ENCODE data around the gene ANGPT4. TPM values are rescaled to one million over a fixed set of nuclear protein-coding genes. Genes with fewer than 3 reads are reported as not detected.

Gene ANGPT4
- total RNA-seq, 1 experiment from 2014 or later = not detected

GRCh38 chr20:884983-885952 is 30.9 kb downstream of the ANGPT4 start:
- Histone ChIP-seq H3K4me1 (no peaks in the 10 kb centered on the region), H3K27me3 (replicated peaks; ENCODE audit: control insufficient read depth, insufficient read depth, low read length) (no peaks in the 10 kb centered on the region), H3K9me3 (no peaks in the 10 kb centered on the region), H3K4me3 (ENCODE audit: low read depth, low read length) (no peak overlapping the region), H3K36me3 (ENCODE audit: control insufficient read depth, insufficient read depth, low read length) (no peaks in the 10 kb centered on the region)
- ChIA-PET POLR2A (no interaction called here), CTCF (interaction anchor here (1.0 kb wide), 1 partner anchor 71 kb away, joined by 3 read pairs; no protein-coding TSS in a partner anchor)
- BruUV-seq (replicated peaks) = no TSS peak
- Mint-ChIP-seq H3K27me3 (ENCODE audit: insufficient read depth, unreplicated experiment) (peaks cover 11% of the 10 kb centered on the region), H3K4me3 (ENCODE audit: unreplicated experiment) (no peak overlapping the region), H3K36me3 (ENCODE audit: insufficient read depth, unreplicated experiment) (no peaks in the 10 kb centered on the region), H3K9me3 (ENCODE audit: unreplicated experiment) (no peaks in the 10 kb centered on the region), H3K4me1 (ENCODE audit: low read depth, unreplicated experiment) (no peaks in the 10 kb centered on the region), H3K27ac (ENCODE audit: unreplicated experiment) (no peak overlapping the region)
- TF ChIP-seq CTCF (IDR thresholded peaks at IDR 0.05; ENCODE audit: insufficient read depth in 1 of 2, low read depth in 1 of 2, low read length in 1 of 2, severe bottlenecking in 1 of 2, unreplicated experiment in 1 of 2) = peak in 1 of 2 experiments; percentile 0
- intact Hi-C loops (cut with micrococcal nuclease; ENCODE audit: unreplicated experiment) = loop anchor here (5.0 kb wide), 1 partner anchor 68 kb away; no protein-coding TSS in a partner anchor
- peak; percentile 38 to 53 for DNase-seq

- no peaks in the 10 kb centered on the region for H3K4me1 ChIP-seq
- intact Hi-C loops (cut with micrococcal nuclease; ENCODE audit: unreplicated experiment) = no loop called here
- Mint-ChIP-seq H3K4me1 (ENCODE audit: low read depth, unreplicated experiment) (no peaks in the 10 kb centered on the region), H3K36me3 (ENCODE audit: insufficient read depth, unreplicated experiment) (no peaks in the 10 kb centered on the region), H3K27me3 (ENCODE audit: insufficient read depth, unreplicated experiment) (peaks cover 6% of the 10 kb centered on the region), H3K4me3 (ENCODE audit: unreplicated experiment) (no peak overlapping the region), H3K9me3 (ENCODE audit: unreplicated experiment) (no peaks in the 10 kb centered on the region), H3K27ac (ENCODE audit: unreplicated experiment) (no peak overlapping the region)
- no peak for TF ChIP-seq CTCF (IDR thresholded peaks at IDR 0.05; ENCODE audit: insufficient read depth in 1 of 2, low read depth in 1 of 2, low read length in 1 of 2, severe bottlenecking in 1 of 2, unreplicated experiment in 1 of 2)
- no TSS peak for BruUV-seq (replicated peaks)
- no peaks in the 10 kb centered on the region for H3K9me3 ChIP-seq
- no peaks in the 10 kb centered on the region for H3K27me3 ChIP-seq (replicated peaks; ENCODE audit: control insufficient read depth, insufficient read depth, low read length)
- POLR2A ChIA-PET = no interaction called here
- H3K36me3 ChIP-seq (ENCODE audit: control insufficient read depth, insufficient read depth, low read length) = no peaks in the 10 kb centered on the region
- CTCF ChIA-PET = no interaction called here
- no peak for DNase-seq
- no peak overlapping the region for H3K4me3 ChIP-seq (ENCODE audit: low read depth, low read length)
These were observed 34.4 kb downstream of the ANGPT4 start for GRCh38 chr20:881783-882144.

GRCh38 chr20:881051-881782 is 34.9 kb downstream of the ANGPT4 start:
- no peaks in the 10 kb centered on the region for H3K9me3 Mint-ChIP-seq (ENCODE audit: unreplicated experiment)
- no peaks in the 10 kb centered on the region for H3K27me3 ChIP-seq (replicated peaks; ENCODE audit: control insufficient read depth, insufficient read depth, low read length)
- H3K4me1 ChIP-seq = no peaks in the 10 kb centered on the region
- no peak overlapping the region for H3K4me3 ChIP-seq (ENCODE audit: low read depth, low read length)
- H3K4me3 Mint-ChIP-seq (ENCODE audit: unreplicated experiment) = no peak overlapping the region
- no peaks in the 10 kb centered on the region for H3K36me3 ChIP-seq (ENCODE audit: control insufficient read depth, insufficient read depth, low read length)
- no peak overlapping the region for H3K27ac Mint-ChIP-seq (ENCODE audit: unreplicated experiment)
- POLR2A ChIA-PET = no interaction called here
- intact Hi-C loops (cut with micrococcal nuclease; ENCODE audit: unreplicated experiment) = no loop called here
- no TSS peak for BruUV-seq (replicated peaks)
- no peaks in the 10 kb centered on the region for H3K36me3 Mint-ChIP-seq (ENCODE audit: insufficient read depth, unreplicated experiment)
- no peak for DNase-seq
- CTCF ChIA-PET = no interaction called here
- no peaks in the 10 kb centered on the region for H3K9me3 ChIP-seq
- H3K27me3 Mint-ChIP-seq (ENCODE audit: insufficient read depth, unreplicated experiment) = peaks cover 6% of the 10 kb centered on the region
- TF ChIP-seq CTCF (IDR thresholded peaks at IDR 0.05; ENCODE audit: insufficient read depth in 1 of 2, low read depth in 1 of 2, low read length in 1 of 2, severe bottlenecking in 1 of 2, unreplicated experiment in 1 of 2) = no peak
- no peaks in the 10 kb centered on the region for H3K4me1 Mint-ChIP-seq (ENCODE audit: low read depth, unreplicated experiment)
